ENCODE results near the gene COPG2.

COPG2 gene

GRCh38 chr7:130461272-130461671 lies 207.3 kb downstream of the COPG2 start:
- Histone ChIP-seq H3K27ac (no peak overlapping the region), H3K4me3 (no peak overlapping the region), H3K4me1 (no peaks in the 10 kb centered on the region), H3K9me3 (peaks cover 0 to 13% (median 9%) of the 10 kb centered on the region in 3 donors), H3K27me3 (no peaks in the 10 kb centered on the region), H3K36me3 (no peaks in the 10 kb centered on the region)
- no peak for DNase-seq
- no peak for TF ChIP-seq CTCF (IDR thresholded peaks at IDR 0.05)
- intact Hi-C loops (cut with DNase I; ENCODE audit: low total_unique reads): no loop called here

GRCh38 chr7:130458257-130458656 lies 210.3 kb downstream of the COPG2 start:
- Histone ChIP-seq H3K4me3 (no peak overlapping the region), H3K27ac (no peak overlapping the region), H3K4me1 (no peaks in the 10 kb centered on the region), H3K9me3 (peaks cover 0 to 9% (median 9%) of the 10 kb centered on the region in 3 donors), H3K27me3 (no peaks in the 10 kb centered on the region), H3K36me3 (no peaks in the 10 kb centered on the region)
- intact Hi-C loops (cut with DNase I; ENCODE audit: low total_unique reads): no loop called here
- no peak for TF ChIP-seq CTCF (IDR thresholded peaks at IDR 0.05)
- no peak for DNase-seq

Data from tibial artery (tissue), 4 donors.